ENCODE results near the gene MIOX. TPM values are rescaled to one million over a fixed set of nuclear protein-coding genes. Genes with fewer than 3 reads are reported as not detected.

MIOX gene
- total RNA-seq, 4 donors from 2014 or later, result 2.1 to 11.3 (median 4.7) TPM

- H3K36me3 ChIP-seq, result peaks cover 29 to 45% of the 10 kb centered on the region in 2 donors
Observed at GRCh38 chr22:50520826-50521453, 34.3 kb downstream of the MIOX start.

DNA sequence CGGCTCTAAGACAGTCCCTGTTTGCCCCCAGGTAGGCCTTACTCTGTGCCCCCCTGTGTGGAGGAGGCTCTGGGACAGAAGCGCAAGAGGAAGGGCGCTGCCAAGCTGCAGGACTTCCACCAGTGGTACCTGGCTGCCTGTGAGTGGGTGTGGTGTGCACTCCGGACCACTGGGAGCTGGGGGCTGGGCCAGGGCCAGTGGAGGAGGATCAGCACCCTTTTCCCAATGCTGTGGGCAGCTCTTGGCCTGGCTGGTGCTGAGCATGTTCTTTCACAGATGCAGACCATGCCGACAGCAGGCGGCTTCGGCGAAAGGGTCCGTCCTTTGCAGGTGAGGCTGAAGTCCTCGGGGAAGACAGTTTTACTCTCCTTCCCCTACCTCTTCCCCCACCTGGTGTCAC, 35.1 kb downstream of the MIOX start:
- Histone ChIP-seq H3K27me3 (no peaks in the 10 kb centered on the region), H3K36me3 (peaks cover 29 to 43% of the 10 kb centered on the region in 2 donors), H3K4me3 (replicated peaks in 1 of 3) (no peak overlapping the region), H3K27ac (no peak overlapping the region), H3K9me3 (no peaks in the 10 kb centered on the region), H3K4me1 (peaks cover 11 to 16% of the 10 kb centered on the region in 2 donors)
- intact Hi-C loops (cut with DNase I), result loop anchor here (5.0 kb wide), 1 partner anchor 61 kb away; the partner anchor contains the start of gene CHKB
- 95% methylated on average over 7 to 10 of the region's 10 CpGs for whole genome bisulfite sequencing, 2 donors
- DNase-seq, result no peak
- no peak for TF ChIP-seq POLR2A (IDR thresholded peaks at IDR 0.05)
- TF ChIP-seq, protein P1, sequence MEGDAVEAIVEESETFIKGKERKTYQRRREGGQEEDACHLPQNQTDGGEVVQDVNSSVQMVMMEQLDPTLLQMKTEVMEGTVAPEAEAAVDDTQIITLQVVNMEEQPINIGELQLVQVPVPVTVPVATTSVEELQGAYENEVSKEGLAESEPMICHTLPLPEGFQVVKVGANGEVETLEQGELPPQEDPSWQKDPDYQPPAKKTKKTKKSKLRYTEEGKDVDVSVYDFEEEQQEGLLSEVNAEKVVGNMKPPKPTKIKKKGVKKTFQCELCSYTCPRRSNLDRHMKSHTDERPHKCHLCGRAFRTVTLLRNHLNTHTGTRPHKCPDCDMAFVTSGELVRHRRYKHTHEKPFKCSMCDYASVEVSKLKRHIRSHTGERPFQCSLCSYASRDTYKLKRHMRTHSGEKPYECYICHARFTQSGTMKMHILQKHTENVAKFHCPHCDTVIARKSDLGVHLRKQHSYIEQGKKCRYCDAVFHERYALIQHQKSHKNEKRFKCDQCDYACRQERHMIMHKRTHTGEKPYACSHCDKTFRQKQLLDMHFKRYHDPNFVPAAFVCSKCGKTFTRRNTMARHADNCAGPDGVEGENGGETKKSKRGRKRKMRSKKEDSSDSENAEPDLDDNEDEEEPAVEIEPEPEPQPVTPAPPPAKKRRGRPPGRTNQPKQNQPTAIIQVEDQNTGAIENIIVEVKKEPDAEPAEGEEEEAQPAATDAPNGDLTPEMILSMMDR (IDR thresholded peaks at IDR 0.05), result no peak

More at GRCh38 chr22:50520826-50521453, 34.3 kb downstream of the MIOX start:
- 91 to 95% methylated on average over 11 to 13 of the region's 13 CpGs for WGBS, 2 donors
- Histone ChIP-seq H3K27me3 (no peaks in the 10 kb centered on the region), H3K27ac (no peak overlapping the region), H3K9me3 (no peaks in the 10 kb centered on the region), H3K4me1 (peaks cover 7 to 10% of the 10 kb centered on the region in 2 donors), H3K4me3 (replicated peaks in 1 of 3) (no peak overlapping the region)
- intact Hi-C loops (cut with DNase I), result loop anchor here (5.0 kb wide), 1 partner anchor 61 kb away; the partner anchor contains the start of gene CHKB
- TF ChIP-seq, protein P1 (IDR thresholded peaks at IDR 0.05), result no peak
- no peak for TF ChIP-seq POLR2A (IDR thresholded peaks at IDR 0.05)
- no peak for DNase-seq

DNA sequence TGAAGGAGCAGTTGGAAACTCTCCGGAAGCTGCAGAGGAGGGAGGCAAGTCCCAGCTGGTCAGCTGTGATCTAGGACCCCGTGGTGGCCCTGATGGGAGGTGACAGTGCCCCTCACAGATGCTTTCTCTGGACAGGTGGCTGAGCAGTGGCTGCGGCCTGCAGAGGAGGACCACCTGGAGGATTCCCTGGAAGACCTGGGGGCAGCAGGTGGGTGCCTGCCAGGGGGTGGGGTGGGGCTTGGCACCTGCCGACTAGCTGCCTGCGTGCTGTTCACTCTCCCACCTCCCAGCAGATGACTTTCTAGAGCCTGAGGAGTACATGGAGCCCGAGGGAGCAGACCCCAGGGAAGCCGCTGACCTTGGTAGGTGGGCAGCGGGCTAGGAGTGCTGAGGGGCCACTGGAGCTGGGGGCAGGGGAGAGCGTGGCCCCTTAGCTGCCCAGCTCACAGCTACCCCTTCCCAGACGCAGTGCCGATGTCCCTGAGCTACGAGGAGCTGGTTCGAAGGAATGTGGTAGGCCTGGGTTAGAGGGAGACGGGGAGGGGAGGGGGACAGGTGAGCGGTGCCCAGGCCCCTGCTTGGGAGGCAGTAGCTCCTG, 35.6 kb downstream of the MIOX start:
- intact Hi-C loops (cut with DNase I), result loop anchor here (5.0 kb wide), 1 partner anchor 60 kb away; the partner anchor contains the start of gene CHKB
- no peak overlapping the region for H3K4me3 ChIP-seq (replicated peaks in 1 of 3)

GRCh38 chr22:50522806-50523438, 36.3 kb downstream of the MIOX start:
- TF ChIP-seq POLR2A (IDR thresholded peaks at IDR 0.05), result no peak
- TF ChIP-seq, protein P1 (IDR thresholded peaks at IDR 0.05), result no peak
- 71 to 90% methylated on average over 6 to 16 of the region's 22 CpGs for WGBS, 2 donors

More for the DNA sequence above, 35.6 kb downstream of the MIOX start:
- H3K27ac ChIP-seq, result no peak overlapping the region
- TF ChIP-seq, protein P1 (IDR thresholded peaks at IDR 0.05), result no peak
- no peak for TF ChIP-seq POLR2A (IDR thresholded peaks at IDR 0.05)
- H3K27me3 ChIP-seq, result no peaks in the 10 kb centered on the region
- DNase-seq, result no peak
- peaks cover 13 to 22% of the 10 kb centered on the region in 2 donors for H3K4me1 ChIP-seq
- H3K36me3 ChIP-seq, result peaks cover 29 to 40% of the 10 kb centered on the region in 2 donors
- WGBS, 2 donors, result 82 to 93% methylated on average over 5 to 11 of the region's 15 CpGs
- H3K9me3 ChIP-seq, result no peaks in the 10 kb centered on the region

More at GRCh38 chr22:50522806-50523438, 36.3 kb downstream of the MIOX start:
- peaks cover 23 to 34% of the 10 kb centered on the region in 2 donors for H3K36me3 ChIP-seq
- intact Hi-C loops (cut with DNase I), result loop anchor here (5.0 kb wide), 1 partner anchor 59 kb away; the partner anchor contains the start of gene CHKB
- H3K9me3 ChIP-seq, result no peaks in the 10 kb centered on the region
- DNase-seq, result no peak
- no peak overlapping the region for H3K27ac ChIP-seq
- H3K4me1 ChIP-seq, result peaks cover 13 to 22% of the 10 kb centered on the region in 2 donors
- H3K27me3 ChIP-seq, result no peaks in the 10 kb centered on the region
- H3K4me3 ChIP-seq (replicated peaks in 1 of 3), result no peak overlapping the region
